Stomach (tissue), 9 donors: ENCODE measurements around the gene DNAAF3. TPM values are rescaled to one million over a fixed set of nuclear protein-coding genes. Genes with fewer than 3 reads are reported as not detected.

Experiments used
- DNase-seq, 2 donors: peaks; one replicate each; pipeline versions ENCODE4 v3.0.0 to v3.0.0-alpha.2; 2013 to 2019
- H3K27ac ChIP-seq, 5 donors: fragments of 200-600 bp in 4 of 5; sonication (generic) in 4 of 5; one replicate each; pipeline ENCODE4 v1.5.1; 2013 to 2019; ENCODE audit warnings: mild to moderate bottlenecking in 1 of 5, moderate library complexity in 1 of 5
- H3K27me3 ChIP-seq, 3 donors: fragments of 200-600 bp; sonication (generic); one replicate each; pipeline ENCODE4 v1.5.1; 2017 to 2019; ENCODE audit warnings: mixed run types in 1 of 3
- H3K36me3 ChIP-seq, 4 donors: fragments of 200-600 bp; sonication (generic); 1 replicate in 3 of 4; 2 replicates in 1 of 4; pipeline ENCODE4 v1.5.1; 2016 to 2019
- H3K4me1 ChIP-seq, 4 donors: fragments of 200-600 bp; sonication (generic); one replicate each; pipeline ENCODE4 v1.5.1; 2016 to 2019
- H3K4me3 ChIP-seq, 4 donors: fragments of 200-600 bp; sonication (generic) in 3 of 4; one replicate each; pipeline ENCODE4 v1.5.1; 2016 to 2019; ENCODE audit warnings: mild to moderate bottlenecking in 1 of 4
- H3K9me3 ChIP-seq, 4 donors: fragments of 200-600 bp; sonication (generic); one replicate each; pipeline ENCODE4 v1.5.1; 2016 to 2019
- CTCF ChIP-seq, 7 experiments: fragments of 450-650 bp in 4 of 7; fragments of 200-600 bp in 3 of 7; sonication (generic) in 3 of 7; IDR thresholded peaks; one replicate each; pipeline ENCODE4 v1.5.1; 2016 to 2019; ENCODE audit warnings: antibody characterized with exemption in 7 of 7, control low read depth in 2 of 7, mild to moderate bottlenecking in 1 of 7
- EP300 ChIP-seq: sonication (generic); formaldehyde crosslinking; IDR thresholded peaks from one replicate; pipeline ENCODE4 v1.6.1; 2017; ENCODE audit warnings: antibody characterized with exemption
- POLR2A ChIP-seq, 4 donors: fragments of 450-650 bp; IDR thresholded peaks; one replicate each; pipeline ENCODE4 v1.6.1; 2016; ENCODE audit warnings: antibody characterized with exemption in 4 of 4, control low read depth in 2 of 4, mild to moderate bottlenecking in 1 of 4, moderate library complexity in 1 of 4
- POLR2AphosphoS5 ChIP-seq, 3 donors: sonication (generic); formaldehyde crosslinking; IDR thresholded peaks; one replicate each; pipeline ENCODE4 v1.6.1; 2016; ENCODE audit warnings: antibody characterized with exemption in 3 of 3
- WGBS, 5 donors: extraction: QIAGEN DNeasy Blood & Tissue Kit in 3 of 5; methylation state at CpG; one replicate each; pipeline versions ENCODE4 v1.1.5 to v1.1.7; 2013 to 2018; 5-methylcytosine and 5-hydroxymethylcytosine counted together
- intact Hi-C: fragments of 100-400 bp; cut with DNase I; formaldehyde crosslinking; loops from one replicate; pipeline ENCODE4 v1.15.1; 2023; ENCODE audit warnings: low total_unique reads
- polyA plus RNA-seq, 3 donors: library from polyadenylated mRNA; stranded (reverse); fragments of 200-250 nt; gene quantifications; one replicate each; pipeline ENCODE4 v1.2.3, GENCODE V29; 2013
- total RNA-seq, 5 donors: library from RNA; depleted of rRNA; stranded (reverse); fragments of >200 nt; gene quantifications; one replicate each; pipeline versions ENCODE4 v1.1.0 to v1.2.3, GENCODE V29; 2014 to 2016
- donor health status: healthy with polysubstance abuse.
- donor health status: Bipolar disorder and iron deficiency.
- donor health status: healthy.

Gene DNAAF3
- total and polyA plus RNA-seq, 8 donors, result 0.68 to 1.9 (median 0.75) TPM; not detected in 5

- intact Hi-C loops, result no loop called here
- DNase-seq, result no peak
- Histone ChIP-seq H3K4me3 (no peak overlapping the region), H3K9me3 (no peaks in the 10 kb centered on the region), H3K27ac (no peak overlapping the region), H3K36me3 (peaks cover 0 to 89% (median 40%) of the 10 kb centered on the region in 4 donors), H3K4me1 (no peaks in the 10 kb centered on the region), H3K27me3 (peaks cover 0 to 54% (median 0%) of the 10 kb centered on the region in 3 donors)
- TF ChIP-seq EP300, result no peak
- TF ChIP-seq POLR2AphosphoS5 (IDR thresholded peaks at IDR 0.05), result no peak
- no peak for TF ChIP-seq POLR2A (IDR thresholded peaks at IDR 0.05)
- no peak for TF ChIP-seq CTCF (IDR thresholded peaks at IDR 0.05)
- WGBS, 5 donors, result 56 to 73% (median 72%) methylated on average over 4 of the region's 4 CpGs
Measured at GRCh38 chr19:55197528-55197927, 31.1 kb upstream of the DNAAF3 start.

DNA sequence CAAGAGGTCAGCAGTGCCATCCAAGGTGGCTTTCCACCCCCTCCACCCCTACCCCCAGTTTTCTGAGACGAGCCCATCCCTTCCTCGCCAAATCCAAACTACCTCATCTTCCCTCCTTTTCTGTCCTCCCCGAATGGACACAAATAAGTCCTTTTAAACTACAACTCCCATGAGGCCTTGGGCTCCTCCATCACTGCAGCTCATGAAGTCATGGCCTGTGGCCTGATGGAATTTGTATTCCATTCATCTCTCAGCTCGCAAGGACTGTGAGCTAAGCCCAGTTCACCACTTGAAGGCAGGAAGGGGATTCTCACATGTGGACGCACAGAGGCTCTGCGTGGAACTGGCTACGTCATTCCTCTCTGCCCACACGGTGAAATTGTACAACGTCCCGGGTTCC, 30.4 kb upstream of the DNAAF3 start:
- intact Hi-C loops, result no loop called here
- Histone ChIP-seq H3K9me3 (no peaks in the 10 kb centered on the region), H3K27ac (no peak overlapping the region), H3K36me3 (peaks cover 0 to 89% (median 37%) of the 10 kb centered on the region in 4 donors), H3K4me3 (no peak overlapping the region), H3K4me1 (no peaks in the 10 kb centered on the region), H3K27me3 (peaks cover 0 to 60% (median 0%) of the 10 kb centered on the region in 3 donors)
- TF ChIP-seq POLR2A (IDR thresholded peaks at IDR 0.05) (no peak), POLR2AphosphoS5 (IDR thresholded peaks at IDR 0.05) (no peak), EP300 (no peak), CTCF (IDR thresholded peaks at IDR 0.05) (no peak)
- DNase-seq, result no peak
- WGBS, 5 donors, result 87 to 93% (median 88%) methylated on average over 10 of the region's 10 CpGs

DNA sequence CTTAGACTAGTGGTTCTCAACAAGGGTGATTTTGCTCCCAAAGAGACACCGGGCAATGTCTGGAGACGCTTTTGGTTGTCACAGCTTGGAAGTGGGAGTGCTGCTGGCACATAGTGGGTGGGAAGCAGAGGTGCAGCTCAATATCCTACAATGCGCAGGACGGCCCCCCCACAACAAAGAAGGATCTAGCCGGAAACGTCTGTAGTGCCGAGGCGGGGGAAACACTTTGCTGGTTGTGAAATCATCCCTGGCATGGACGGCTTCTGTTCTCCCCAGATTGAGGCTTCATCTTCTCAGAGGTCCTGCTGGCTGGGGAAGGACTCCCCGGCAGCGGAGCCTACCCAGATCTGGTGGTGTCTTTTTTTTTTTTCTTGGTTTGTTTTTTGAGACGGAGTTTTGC, 27.1 kb upstream of the DNAAF3 start:
- Histone ChIP-seq H3K36me3 (peaks cover 0 to 60% (median 23%) of the 10 kb centered on the region in 4 donors), H3K27ac (no peak overlapping the region), H3K4me1 (no peaks in the 10 kb centered on the region), H3K4me3 (no peak overlapping the region), H3K27me3 (peaks cover 0 to 50% (median 0%) of the 10 kb centered on the region in 3 donors), H3K9me3 (no peaks in the 10 kb centered on the region)
- no peak for DNase-seq
- intact Hi-C loops, result no loop called here
- whole genome bisulfite sequencing, 5 donors, result 73 to 86% (median 83%) methylated on average over 12 of the region's 12 CpGs
- TF ChIP-seq POLR2AphosphoS5 (IDR thresholded peaks at IDR 0.05) (no peak), POLR2A (IDR thresholded peaks at IDR 0.05) (no peak), EP300 (no peak), CTCF (IDR thresholded peaks at IDR 0.05) (no peak)

DNA sequence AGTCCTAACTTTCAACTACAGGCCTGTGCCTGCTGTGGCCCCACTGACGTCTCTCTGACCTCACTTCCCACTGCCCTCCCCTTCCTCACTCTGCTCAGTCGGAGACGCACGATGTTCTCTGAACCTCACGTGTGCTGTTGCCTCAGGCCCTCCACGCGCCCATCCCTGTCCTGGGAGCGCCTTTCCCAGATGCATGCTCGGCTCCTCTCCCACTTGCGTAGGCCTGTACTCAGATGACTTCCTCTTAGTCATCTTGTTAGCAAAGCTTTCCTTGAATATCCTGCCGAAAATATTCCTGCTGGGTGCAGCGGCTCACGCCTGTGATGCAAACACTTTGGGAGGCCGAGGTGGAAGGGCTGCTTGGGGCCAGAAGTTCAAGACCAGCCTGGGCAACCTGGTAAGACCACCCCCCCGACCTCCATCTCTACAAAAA, 23.0 kb upstream of the DNAAF3 start:
- no peaks in the 10 kb centered on the region for H3K4me1 ChIP-seq
- intact Hi-C loops, result no loop called here
- TF ChIP-seq EP300 (no peak), POLR2A (IDR thresholded peaks at IDR 0.05) (no peak), CTCF (IDR thresholded peaks at IDR 0.05) (no peak), POLR2AphosphoS5 (IDR thresholded peaks at IDR 0.05) (peak in 1 of 3 donors; percentile 18)
- WGBS, 5 donors, result 66 to 74% (median 69%) methylated on average over 15 of the region's 15 CpGs
- no peak for DNase-seq
- no peak overlapping the region for H3K4me3 ChIP-seq
- H3K27ac ChIP-seq, result peak overlapping the region in 1 of 5 donors; percentile 43
- H3K9me3 ChIP-seq, result no peaks in the 10 kb centered on the region
- H3K36me3 ChIP-seq, result peaks cover 0 to 31% (median 12%) of the 10 kb centered on the region in 4 donors
- H3K27me3 ChIP-seq, result peaks cover 0 to 63% (median 0%) of the 10 kb centered on the region in 3 donors
